NCI-H748 treated with DMSO at 0.1 percent for 48 hours (cell line): ENCODE measurements around the gene ZMYND11.
A peak's percentile ranks its signal among the peaks of the same experiment; 100 is the strongest.
"Not testable (repeated sequence)": the region's sequence is repeated elsewhere in the genome, so short reads cannot be mapped to it uniquely, and the experiment has no call there.

Source experiments
- DNase-seq: peaks from one replicate; lab custom pipeline; 2025; lab: John Stamatoyannopoulos, UW

The ZMYND11 gene

GRCh38 chr10:132946-133898, 2.0 kb upstream of the ZMYND11 start:
- no peak for DNase-seq

- peak; percentile 7 for DNase-seq
Measured at GRCh38 chr10:134247-135131, 766 bp upstream of the ZMYND11 start.

GRCh38 chr10:135601-136464, 578 bp downstream of the ZMYND11 start:
- peak; percentile 35 for DNase-seq

- no peak for DNase-seq
Measured at GRCh38 chr10:136465-136762, 1.2 kb downstream of the ZMYND11 start.

GRCh38 chr10:137031-137430, 1.8 kb downstream of the ZMYND11 start:
- DNase-seq: no peak

- DNase-seq: no peak
Measured at GRCh38 chr10:137606-138005, 2.4 kb downstream of the ZMYND11 start.

- no peak for DNase-seq
Measured at GRCh38 chr10:142371-142770, 7.1 kb downstream of the ZMYND11 start.

- DNase-seq: no peak
Measured at GRCh38 chr10:152915-153314, 17.7 kb downstream of the ZMYND11 start.

- DNase-seq: no peak
Measured at GRCh38 chr10:154348-154747, 19.1 kb downstream of the ZMYND11 start.

- DNase-seq: no peak
Measured at GRCh38 chr10:167383-167782, 32.1 kb downstream of the ZMYND11 start.

GRCh38 chr10:173741-174140, 38.5 kb downstream of the ZMYND11 start:
- DNase-seq: no peak

- DNase-seq: no peak
Measured at GRCh38 chr10:176677-177076, 41.4 kb downstream of the ZMYND11 start.

GRCh38 chr10:178208-178607, 43.0 kb downstream of the ZMYND11 start:
- DNase-seq: no peak

- DNase-seq: no peak
Measured at GRCh38 chr10:178723-179122, 43.5 kb downstream of the ZMYND11 start.

- no peak for DNase-seq
Measured at GRCh38 chr10:182441-183201, 47.4 kb downstream of the ZMYND11 start.

GRCh38 chr10:184174-184573, 48.9 kb downstream of the ZMYND11 start:
- no peak for DNase-seq

- DNase-seq: no peak
Measured at GRCh38 chr10:184911-185310, 49.7 kb downstream of the ZMYND11 start.

GRCh38 chr10:185571-185970, 50.3 kb downstream of the ZMYND11 start:
- DNase-seq: not testable (repeated sequence)

- DNase-seq: no peak
Measured at GRCh38 chr10:186911-187310, 51.7 kb downstream of the ZMYND11 start.

- no peak for DNase-seq
Measured at GRCh38 chr10:188546-188945, 53.3 kb downstream of the ZMYND11 start.

- no peak for DNase-seq
Measured at GRCh38 chr10:190216-190615, 55.0 kb downstream of the ZMYND11 start.
